ENCODE results near the gene ZNF438. TPM values are rescaled to one million over a fixed set of nuclear protein-coding genes. Genes with fewer than 3 reads are reported as not detected.
"Not testable (repeated sequence)": the region's sequence is repeated elsewhere in the genome, so short reads cannot be mapped to it uniquely, and the experiment has no call there.

ZNF438 gene
- total and polyA plus RNA-seq, 2 donors: 9.0 to 10.2 TPM

- Histone ChIP-seq H3K36me3 (ENCODE audit: control insufficient read depth in 2 of 2, insufficient read depth in 2 of 2, low read length in 1 of 2) (no peaks in the 10 kb centered on the region), H3K9me3 (ENCODE audit: control insufficient read depth in 2 of 2, insufficient read depth in 1 of 2, low read length in 1 of 2) (no peaks in the 10 kb centered on the region), H3K27ac (ENCODE audit: low read depth in 1 of 2, low read length in 1 of 2) (no peak overlapping the region), H3K4me1 (ENCODE audit: control insufficient read depth in 2 of 2, insufficient read depth in 2 of 2, low read length in 2 of 2) (no peaks in the 10 kb centered on the region), H3K4me3 (ENCODE audit: low read length in 2 of 2) (no peak overlapping the region), H3K27me3 (ENCODE audit: control insufficient read depth in 2 of 2, insufficient read depth in 1 of 2, low read length in 1 of 2) (no peaks in the 10 kb centered on the region)
- no peak for DNase-seq (ENCODE audit: low read depth in 6 of 9, low spot score in 9 of 9)
- WGBS: 81% methylated on average over 6 of the region's 6 CpGs
These were observed 57.9 kb downstream of the ZNF438 start for GRCh38 chr10:30973737-30974136.

- H3K27ac ChIP-seq (ENCODE audit: low read depth in 1 of 2, low read length in 1 of 2): no peak overlapping the region
- H3K27me3 ChIP-seq (ENCODE audit: control insufficient read depth in 2 of 2, insufficient read depth in 1 of 2, low read length in 1 of 2): no peaks in the 10 kb centered on the region
- 97% methylated on average over 4 of the region's 4 CpGs for WGBS
- H3K9me3 ChIP-seq (ENCODE audit: control insufficient read depth in 2 of 2, insufficient read depth in 1 of 2, low read length in 1 of 2): no peaks in the 10 kb centered on the region
- H3K4me3 ChIP-seq (ENCODE audit: low read length in 2 of 2): no peak overlapping the region
- peaks cover 3 to 9% of the 10 kb centered on the region in 2 donors for H3K4me1 ChIP-seq (ENCODE audit: control insufficient read depth in 2 of 2, insufficient read depth in 2 of 2, low read length in 2 of 2)
- H3K36me3 ChIP-seq (ENCODE audit: control insufficient read depth in 2 of 2, insufficient read depth in 2 of 2, low read length in 1 of 2): no peaks in the 10 kb centered on the region
- no peak for DNase-seq (ENCODE audit: low read depth in 6 of 9, low spot score in 9 of 9)
These were observed 60.8 kb downstream of the ZNF438 start for GRCh38 chr10:30970760-30971460.

GRCh38 chr10:30968711-30969110 is 63.0 kb downstream of the ZNF438 start:
- Histone ChIP-seq H3K4me3 (ENCODE audit: low read length in 2 of 2) (no peak overlapping the region), H3K27ac (ENCODE audit: low read depth in 1 of 2, low read length in 1 of 2) (no peak overlapping the region), H3K4me1 (ENCODE audit: control insufficient read depth in 2 of 2, insufficient read depth in 2 of 2, low read length in 2 of 2) (peaks cover 3 to 13% of the 10 kb centered on the region in 2 donors), H3K9me3 (ENCODE audit: control insufficient read depth in 2 of 2, insufficient read depth in 1 of 2, low read length in 1 of 2) (no peaks in the 10 kb centered on the region), H3K36me3 (ENCODE audit: control insufficient read depth in 2 of 2, insufficient read depth in 2 of 2, low read length in 1 of 2) (no peaks in the 10 kb centered on the region), H3K27me3 (ENCODE audit: control insufficient read depth in 2 of 2, insufficient read depth in 1 of 2, low read length in 1 of 2) (no peaks in the 10 kb centered on the region)
- no peak for DNase-seq (ENCODE audit: low read depth in 6 of 9, low spot score in 9 of 9)
- WGBS: 69% methylated on average over 3 of the region's 3 CpGs

GRCh38 chr10:30967650-30968410 is 63.8 kb downstream of the ZNF438 start:
- 94% methylated on average over 6 of the region's 6 CpGs for WGBS
- peak overlapping the region in 1 of 2 donors; percentile 61 for H3K27ac ChIP-seq (ENCODE audit: low read depth in 1 of 2, low read length in 1 of 2)
- peak in 1 of 9 donors; percentile 18 for DNase-seq (ENCODE audit: low read depth in 6 of 9, low spot score in 9 of 9)
- H3K9me3 ChIP-seq (ENCODE audit: control insufficient read depth in 2 of 2, insufficient read depth in 1 of 2, low read length in 1 of 2): no peaks in the 10 kb centered on the region
- no peak overlapping the region for H3K4me3 ChIP-seq (ENCODE audit: low read length in 2 of 2)
- H3K27me3 ChIP-seq (ENCODE audit: control insufficient read depth in 2 of 2, insufficient read depth in 1 of 2, low read length in 1 of 2): no peaks in the 10 kb centered on the region
- H3K36me3 ChIP-seq (ENCODE audit: control insufficient read depth in 2 of 2, insufficient read depth in 2 of 2, low read length in 1 of 2): no peaks in the 10 kb centered on the region
- peaks cover 3 to 17% of the 10 kb centered on the region in 2 donors for H3K4me1 ChIP-seq (ENCODE audit: control insufficient read depth in 2 of 2, insufficient read depth in 2 of 2, low read length in 2 of 2)

- peak in 5 of 9 donors; percentile 3 to 52 (median 22) for DNase-seq (ENCODE audit: low read depth in 6 of 9, low spot score in 9 of 9)
- no peaks in the 10 kb centered on the region for H3K27me3 ChIP-seq (ENCODE audit: control insufficient read depth in 2 of 2, insufficient read depth in 1 of 2, low read length in 1 of 2)
- peaks cover 3 to 17% of the 10 kb centered on the region in 2 donors for H3K4me1 ChIP-seq (ENCODE audit: control insufficient read depth in 2 of 2, insufficient read depth in 2 of 2, low read length in 2 of 2)
- H3K36me3 ChIP-seq (ENCODE audit: control insufficient read depth in 2 of 2, insufficient read depth in 2 of 2, low read length in 1 of 2): no peaks in the 10 kb centered on the region
- no peaks in the 10 kb centered on the region for H3K9me3 ChIP-seq (ENCODE audit: control insufficient read depth in 2 of 2, insufficient read depth in 1 of 2, low read length in 1 of 2)
- H3K27ac ChIP-seq (ENCODE audit: low read depth in 1 of 2, low read length in 1 of 2): peak overlapping the region in 1 of 2 donors; percentile 58
- WGBS: 78% methylated on average over 6 of the region's 6 CpGs
- no peak overlapping the region for H3K4me3 ChIP-seq (ENCODE audit: low read length in 2 of 2)
These were observed 67.4 kb downstream of the ZNF438 start for GRCh38 chr10:30963992-30964930.

- 96% methylated on average over 4 of the region's 4 CpGs for WGBS
- no peak overlapping the region for H3K27ac ChIP-seq (ENCODE audit: low read depth in 1 of 2, low read length in 1 of 2)
- H3K36me3 ChIP-seq (ENCODE audit: control insufficient read depth in 2 of 2, insufficient read depth in 2 of 2, low read length in 1 of 2): no peaks in the 10 kb centered on the region
- H3K4me3 ChIP-seq (ENCODE audit: low read length in 2 of 2): no peak overlapping the region
- peaks cover under 1 to 12% of the 10 kb centered on the region in 2 donors for H3K4me1 ChIP-seq (ENCODE audit: control insufficient read depth in 2 of 2, insufficient read depth in 2 of 2, low read length in 2 of 2)
- DNase-seq (ENCODE audit: low read depth in 6 of 9, low spot score in 9 of 9): no peak
- no peaks in the 10 kb centered on the region for H3K27me3 ChIP-seq (ENCODE audit: control insufficient read depth in 2 of 2, insufficient read depth in 1 of 2, low read length in 1 of 2)
- H3K9me3 ChIP-seq (ENCODE audit: control insufficient read depth in 2 of 2, insufficient read depth in 1 of 2, low read length in 1 of 2): no peaks in the 10 kb centered on the region
These were observed 69.1 kb downstream of the ZNF438 start for GRCh38 chr10:30962522-30962921.

- DNase-seq (ENCODE audit: low read depth in 6 of 9, low spot score in 9 of 9): no peak
- Histone ChIP-seq H3K27ac (ENCODE audit: low read depth in 1 of 2, low read length in 1 of 2) (no peak overlapping the region), H3K27me3 (ENCODE audit: control insufficient read depth in 2 of 2, insufficient read depth in 1 of 2, low read length in 1 of 2) (no peaks in the 10 kb centered on the region), H3K36me3 (ENCODE audit: control insufficient read depth in 2 of 2, insufficient read depth in 2 of 2, low read length in 1 of 2) (no peaks in the 10 kb centered on the region), H3K4me1 (ENCODE audit: control insufficient read depth in 2 of 2, insufficient read depth in 2 of 2, low read length in 2 of 2) (peaks cover 0 to 8% of the 10 kb centered on the region in 2 donors), H3K4me3 (ENCODE audit: low read length in 2 of 2) (no peak overlapping the region), H3K9me3 (ENCODE audit: control insufficient read depth in 2 of 2, insufficient read depth in 1 of 2, low read length in 1 of 2) (no peaks in the 10 kb centered on the region)
These were observed 71.8 kb downstream of the ZNF438 start for GRCh38 chr10:30959836-30960210.

GRCh38 chr10:30949218-30949617 is 82.4 kb downstream of the ZNF438 start:
- 97% methylated on average over 2 of the region's 4 CpGs for WGBS
- H3K27ac ChIP-seq (ENCODE audit: low read depth in 1 of 2, low read length in 1 of 2); H3K9me3 ChIP-seq (ENCODE audit: control insufficient read depth in 2 of 2, insufficient read depth in 1 of 2, low read length in 1 of 2); H3K27me3 ChIP-seq (ENCODE audit: control insufficient read depth in 2 of 2, insufficient read depth in 1 of 2, low read length in 1 of 2); H3K36me3 ChIP-seq (ENCODE audit: control insufficient read depth in 2 of 2, insufficient read depth in 2 of 2, low read length in 1 of 2); H3K4me1 ChIP-seq (ENCODE audit: control insufficient read depth in 2 of 2, insufficient read depth in 2 of 2, low read length in 2 of 2); H3K4me3 ChIP-seq (ENCODE audit: low read length in 2 of 2); DNase-seq (ENCODE audit: low read depth in 6 of 9, low spot score in 9 of 9): not testable (repeated sequence)
